Caco-2 (cell line): ENCODE measurements around the gene EAPP. TPM values are rescaled to one million over a fixed set of nuclear protein-coding genes. Genes with fewer than 3 reads are reported as not detected.
A peak's percentile ranks its signal among the peaks of the same experiment; 100 is the strongest.

Experiments
- BruUV-seq: library from RNA; stranded (reverse); fragments of 400-500 nt; replicated peaks from 2 replicates; lab custom pipeline; 2021; lab: Mats Ljungman, UMichigan
- CTCF ChIA-PET: fragments of 300-600 bp; sonication (Branson Sonifier 250); formaldehyde crosslinking; loops from one replicate; lab custom pipeline; 2022; ENCODE audit warnings: antibody characterized with exemption; lab: Charles Lee
- POLR2A ChIA-PET: fragments of 300-600 bp; sonication (Branson Sonifier 250); formaldehyde crosslinking; loops from one replicate; lab custom pipeline; 2022; ENCODE audit warnings: antibody characterized with exemption; lab: Charles Lee
- DNase-seq, 2 experiments: peaks; one replicate each; pipeline versions ENCODE4 v3.0.0 to v3.0.0-alpha.2; 2020 to 2022
- H3K27me3 ChIP-seq: replicated peaks from 2 replicates; pipeline ENCODE4 v1.6.0; 2011; ENCODE audit warnings: low read length; ENCODE audit not compliant: control insufficient read depth, insufficient read depth
- H3K36me3 ChIP-seq: 2 replicates; pipeline ENCODE4 v1.5.1; 2011; ENCODE audit warnings: low read length; ENCODE audit not compliant: control insufficient read depth, insufficient read depth
- H3K4me1 ChIP-seq: fragments of 250-450 bp; sonication (Bioruptor Pico); 2 replicates; pipeline ENCODE4 v1.5.1; 2020; ENCODE audit warnings: mild to moderate bottlenecking
- H3K4me3 ChIP-seq: 2 replicates; pipeline ENCODE4 v1.5.1; 2011; ENCODE audit warnings: low read depth, mild to moderate bottlenecking, control low read depth, low read length
- H3K9me3 ChIP-seq: fragments of 250-450 bp; sonication (Bioruptor Pico); 2 replicates; pipeline ENCODE4 v1.5.1; 2020; ENCODE audit warnings: mild to moderate bottlenecking, moderate library complexity
- H3K27ac Mint-ChIP-seq: one replicate; pipeline ENCODE4 v1.8.0; 2022; ENCODE audit warnings: mixed read lengths; ENCODE audit not compliant: unreplicated experiment
- H3K27me3 Mint-ChIP-seq: one replicate; pipeline ENCODE4 v1.8.0; 2022; ENCODE audit warnings: mixed read lengths; ENCODE audit not compliant: insufficient read depth, unreplicated experiment
- H3K36me3 Mint-ChIP-seq: one replicate; pipeline ENCODE4 v1.8.0; 2022; ENCODE audit warnings: mild to moderate bottlenecking, mixed read lengths; ENCODE audit not compliant: insufficient read depth, unreplicated experiment
- H3K4me1 Mint-ChIP-seq: one replicate; pipeline ENCODE4 v1.8.0; 2022; ENCODE audit warnings: low read depth, mixed read lengths; ENCODE audit not compliant: unreplicated experiment
- H3K4me3 Mint-ChIP-seq: one replicate; pipeline ENCODE4 v1.8.0; 2022; ENCODE audit warnings: mild to moderate bottlenecking, moderate library complexity, mixed read lengths; ENCODE audit not compliant: unreplicated experiment
- H3K9me3 Mint-ChIP-seq: one replicate; pipeline ENCODE4 v1.8.0; 2022; ENCODE audit warnings: mixed read lengths; ENCODE audit not compliant: unreplicated experiment
- CTCF ChIP-seq, 2 experiments: fragments of 200-600 bp in 1 of 2; IDR thresholded peaks; 1 replicate in 1 of 2; 2 replicates in 1 of 2; pipeline versions ENCODE4 v1.5.1 to v1.8.0; 2011 to 2022; ENCODE audit warnings: antibody characterized with exemption in 1 of 2, control low read depth in 1 of 2, inconsistent platforms in 1 of 2, low read depth in 1 of 2, low read length in 1 of 2, mild to moderate bottlenecking in 1 of 2, moderate library complexity in 1 of 2; ENCODE audit not compliant: insufficient read depth in 1 of 2, severe bottlenecking in 1 of 2, unreplicated experiment in 1 of 2
- intact Hi-C: fragments of 100-400 bp; cut with micrococcal nuclease; formaldehyde crosslinking; loops from one replicate; pipeline ENCODE4 v1.10.0; 2022; ENCODE audit not compliant: unreplicated experiment
- total RNA-seq: library from RNA; stranded (reverse); gene quantifications from 2 replicates; pipeline ENCODE4 v1.2.3, GENCODE V29; 2022

Gene EAPP
- total RNA-seq, 1 experiment from 2014 or later, result 30.7 TPM

- Mint-ChIP-seq H3K27ac (no peak overlapping the region), H3K27me3 (no peaks in the 10 kb centered on the region), H3K4me3 (no peak overlapping the region), H3K36me3 (peaks cover 91% of the 10 kb centered on the region), H3K4me1 (no peaks in the 10 kb centered on the region), H3K9me3 (no peaks in the 10 kb centered on the region)
- ChIA-PET CTCF (no interaction called here), POLR2A (no interaction called here)
- Histone ChIP-seq H3K4me1 (no peaks in the 10 kb centered on the region), H3K27me3 (no peaks in the 10 kb centered on the region), H3K9me3 (no peaks in the 10 kb centered on the region), H3K4me3 (no peak overlapping the region), H3K36me3 (no peaks in the 10 kb centered on the region; the same call in none of the 2 replicates)
- peak in 1 of 2 experiments; percentile 12 for DNase-seq
- TF ChIP-seq CTCF (IDR thresholded peaks at IDR 0.05; ENCODE audit: insufficient read depth in 1 of 2, low read depth in 1 of 2, low read length in 1 of 2, severe bottlenecking in 1 of 2, unreplicated experiment in 1 of 2), result no peak
- no TSS peak for BruUV-seq
- intact Hi-C loops, result no loop called here
Observed at GRCh38 chr14:34582117-34582680, 42.7 kb upstream of the EAPP start.

GRCh38 chr14:34580381-34580780, 40.9 kb upstream of the EAPP start:
- Mint-ChIP-seq H3K4me3 (no peak overlapping the region), H3K9me3 (no peaks in the 10 kb centered on the region), H3K27me3 (no peaks in the 10 kb centered on the region), H3K27ac (no peak overlapping the region), H3K4me1 (no peaks in the 10 kb centered on the region), H3K36me3 (peaks cover 88% of the 10 kb centered on the region)
- TF ChIP-seq CTCF (IDR thresholded peaks at IDR 0.05; ENCODE audit: insufficient read depth in 1 of 2, low read depth in 1 of 2, low read length in 1 of 2, severe bottlenecking in 1 of 2, unreplicated experiment in 1 of 2), result no peak
- H3K36me3 ChIP-seq, result no peaks in the 10 kb centered on the region; the same call in none of the 2 replicates
- no peak overlapping the region for H3K4me3 ChIP-seq
- POLR2A ChIA-PET, result no interaction called here
- H3K9me3 ChIP-seq, result no peaks in the 10 kb centered on the region
- BruUV-seq, result no TSS peak
- DNase-seq, result no peak
- CTCF ChIA-PET, result no interaction called here
- no peaks in the 10 kb centered on the region for H3K27me3 ChIP-seq
- intact Hi-C loops, result no loop called here
- H3K4me1 ChIP-seq, result peaks cover 4% of the 10 kb centered on the region; the same call in 1 of the 2 replicates

- no peak overlapping the region for H3K4me3 ChIP-seq
- H3K27me3 ChIP-seq, result no peaks in the 10 kb centered on the region
- no peak for DNase-seq
- CTCF ChIA-PET, result no interaction called here
- no peaks in the 10 kb centered on the region for H3K9me3 ChIP-seq
- no peak for TF ChIP-seq CTCF (IDR thresholded peaks at IDR 0.05; ENCODE audit: insufficient read depth in 1 of 2, low read depth in 1 of 2, low read length in 1 of 2, severe bottlenecking in 1 of 2, unreplicated experiment in 1 of 2)
- Mint-ChIP-seq H3K27ac (no peak overlapping the region), H3K27me3 (no peaks in the 10 kb centered on the region), H3K9me3 (no peaks in the 10 kb centered on the region), H3K4me3 (no peak overlapping the region), H3K4me1 (no peaks in the 10 kb centered on the region), H3K36me3 (peaks cover 82% of the 10 kb centered on the region)
- BruUV-seq, result no TSS peak
- H3K36me3 ChIP-seq, result no peaks in the 10 kb centered on the region; the same call in 1 of the 2 replicates
- peaks cover 3% of the 10 kb centered on the region; the same call in 1 of the 2 replicates for H3K4me1 ChIP-seq
- intact Hi-C loops, result no loop called here
- POLR2A ChIA-PET, result no interaction called here
Observed at GRCh38 chr14:34571771-34572170, 32.3 kb upstream of the EAPP start.
